HPDE6-E6E7 (cell line): ENCODE data around the gene BPIFB4.
"Not testable (repeated sequence)": the region's sequence is repeated elsewhere in the genome, so short reads cannot be mapped to it uniquely, and the experiment has no call there.

Source experiments
- DNase-seq: peaks from one replicate; pipeline ENCODE4 v3.0.0; 2011; ENCODE audit warnings: missing footprints; ENCODE audit errors: extremely low spot score

Gene BPIFB4

DNA sequence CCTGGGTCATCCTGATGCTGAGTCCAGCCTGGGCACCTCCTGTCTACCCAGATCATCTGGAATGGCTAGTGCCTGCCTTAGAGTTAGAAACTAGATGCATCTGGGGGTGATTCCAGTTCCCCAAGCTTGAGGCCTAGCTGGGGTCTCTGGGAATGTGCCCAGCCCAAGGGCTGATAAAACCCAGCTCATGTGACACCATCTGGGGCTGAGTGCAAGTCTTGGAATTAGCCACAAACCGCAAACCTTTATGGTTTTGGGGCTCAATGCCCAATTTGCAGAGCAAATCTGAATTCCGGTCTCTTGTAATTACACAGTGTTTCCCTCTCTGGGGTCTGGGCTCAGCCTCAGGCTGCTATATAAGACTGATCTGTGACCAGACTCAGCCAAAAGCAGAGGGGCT is at the start of gene BPIFB4:
TSS of gene BPIFB4 (plus strand) at position 385 of the 400 bp plus-strand sequence. CDS start 1,884 bp downstream, outside the sequence.
- no peak for DNase-seq

GRCh38 chr20:33030076-33030475 is 49.4 kb upstream of the BPIFB4 start:
- no peak for DNase-seq

DNA sequence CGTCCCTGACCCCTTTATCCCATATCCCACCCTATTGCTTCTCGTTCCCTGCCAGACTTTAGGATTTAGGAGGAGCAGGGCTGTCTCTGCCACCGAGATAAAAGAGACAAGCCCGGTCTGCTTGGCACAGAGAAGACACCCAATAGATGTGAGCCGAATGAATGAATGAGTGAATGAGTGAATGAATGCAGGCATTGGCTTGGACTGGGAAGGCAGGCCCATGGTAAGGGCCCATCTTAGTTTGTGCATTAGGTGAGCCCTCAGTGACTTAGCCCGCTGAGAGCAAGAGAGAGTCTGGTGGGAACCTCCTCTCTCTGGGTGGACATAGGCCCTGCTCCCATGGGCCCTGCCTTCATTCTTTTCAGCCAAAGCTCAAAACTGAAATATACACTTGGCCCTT is 48.9 kb upstream of the BPIFB4 start:
- DNase-seq, result no peak

- no peak for DNase-seq
These were observed 47.9 kb upstream of the BPIFB4 start, which contains the start of gene BPIFB6 for GRCh38 chr20:33031531-33031930. Gene BPIFB6 (plus strand): TSS chr20:33031648. CDS start chr20:33031648, 0 bp downstream.

DNA sequence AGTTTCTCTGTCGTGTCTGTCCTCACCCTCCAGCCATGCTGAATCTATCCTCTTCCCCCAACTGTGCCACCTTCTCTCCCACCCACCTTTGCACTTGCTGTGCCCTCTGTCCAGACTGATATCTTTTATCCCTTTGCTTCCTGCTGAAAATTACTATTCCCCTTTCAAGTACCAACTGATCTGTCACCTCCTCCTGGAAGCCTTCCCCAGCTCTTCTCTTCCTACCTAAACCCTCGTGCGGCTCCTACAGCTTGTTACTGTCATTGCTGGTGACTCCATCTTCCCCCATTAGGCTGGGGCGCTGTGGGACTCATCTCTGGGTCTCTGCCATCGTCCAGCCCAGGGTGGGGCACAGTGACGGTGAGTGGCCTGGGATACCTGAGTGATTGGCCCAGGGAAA is 46.9 kb upstream of the BPIFB4 start:
- DNase-seq, result no peak

GRCh38 chr20:33033381-33033780 is 46.1 kb upstream of the BPIFB4 start:
- no peak for DNase-seq

- no peak for DNase-seq
These were observed 45.3 kb upstream of the BPIFB4 start for GRCh38 chr20:33034115-33034514.

DNA sequence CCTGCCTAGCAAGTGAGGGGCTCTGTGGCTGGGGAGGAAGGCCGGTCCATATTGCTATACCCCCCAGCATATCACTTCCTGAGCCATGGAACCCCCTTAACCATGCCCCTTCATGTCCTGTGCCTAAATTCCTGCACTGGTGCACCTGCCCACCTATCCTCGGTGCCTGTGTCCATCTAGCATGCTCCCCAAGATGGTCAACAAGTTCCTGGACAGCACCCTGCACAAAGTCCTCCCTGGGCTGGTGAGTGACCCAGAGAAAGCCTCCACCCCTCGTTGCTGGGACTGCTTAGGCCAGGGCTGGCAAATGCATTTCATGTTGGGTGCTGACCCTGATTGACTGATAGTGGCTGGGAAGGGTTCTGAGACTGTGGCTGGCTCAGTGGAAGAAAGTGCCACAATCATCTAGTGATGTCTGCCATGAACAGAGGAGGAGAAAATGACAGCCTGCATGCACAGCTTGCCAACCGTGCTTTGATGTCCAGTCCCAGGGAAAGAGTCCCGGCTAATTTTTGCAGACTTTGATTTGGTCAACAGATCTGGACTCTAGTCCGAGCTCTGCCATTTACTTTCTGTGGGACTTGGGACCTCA is 44.4 kb upstream of the BPIFB4 start:
- DNase-seq, result no peak

DNA sequence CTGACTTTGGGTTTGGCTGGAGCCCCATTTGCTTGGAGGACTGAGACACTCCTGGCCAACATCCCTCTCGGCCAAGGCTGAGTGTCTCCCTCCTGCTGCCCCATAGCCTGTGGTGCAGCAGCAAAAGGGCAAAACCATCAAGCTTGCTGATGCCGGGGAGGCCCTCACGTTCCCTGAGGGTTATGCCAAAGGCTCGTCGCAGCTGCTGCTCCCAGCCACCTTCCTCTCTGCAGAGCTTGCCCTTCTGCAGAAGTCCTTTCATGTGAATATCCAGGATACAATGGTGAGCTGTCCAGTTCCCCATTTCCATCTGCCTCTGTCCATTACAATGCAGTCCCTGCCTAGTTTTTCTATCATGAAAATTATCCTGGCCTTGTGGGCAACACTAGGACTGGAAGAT is 42.0 kb upstream of the BPIFB4 start:
- DNase-seq, result no peak

DNA sequence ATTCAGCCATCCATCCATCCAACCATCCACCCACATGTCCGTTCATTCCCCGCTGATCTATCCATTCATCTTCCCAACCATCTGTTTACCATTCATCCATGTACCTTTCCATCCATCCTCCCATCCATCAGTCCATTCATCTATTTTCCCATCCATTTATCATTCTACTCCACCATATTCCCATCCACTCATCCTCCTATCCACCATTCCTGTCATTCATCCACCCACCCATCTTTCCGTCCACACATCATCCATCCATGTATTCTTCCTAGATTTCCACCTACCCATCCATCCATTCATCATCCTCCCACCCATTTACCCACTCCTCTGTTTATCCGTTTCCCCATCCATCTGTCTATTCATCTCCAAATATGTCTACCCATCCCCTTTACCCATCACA is 41.2 kb upstream of the BPIFB4 start:
- DNase-seq, result no peak

DNA sequence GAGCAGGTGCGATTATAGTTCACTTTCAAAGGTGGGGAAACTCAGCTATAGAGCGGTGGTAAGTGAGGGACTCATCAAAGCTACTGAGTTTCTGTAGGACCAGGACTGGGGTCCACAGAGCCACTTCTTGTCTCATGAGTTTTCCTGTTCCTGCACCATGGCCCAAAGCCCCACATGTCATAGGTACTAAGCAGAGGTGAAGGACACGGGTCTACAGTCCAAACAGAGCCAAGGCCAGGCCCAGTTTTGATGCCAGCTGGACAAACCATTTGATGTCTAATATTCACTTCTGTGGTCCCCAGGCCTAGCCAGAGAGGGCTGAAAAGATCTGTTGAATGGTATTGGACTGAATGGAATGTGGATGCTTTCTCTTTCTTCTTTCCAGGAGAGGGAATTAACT is 37.0 kb upstream of the BPIFB4 start:
- DNase-seq, result no peak

GRCh38 chr20:33042983-33043730 is 36.3 kb upstream of the BPIFB4 start:
- no peak for DNase-seq

- no peak for DNase-seq
These were observed 35.7 kb upstream of the BPIFB4 start for GRCh38 chr20:33043731-33044181.

- not testable (repeated sequence) for DNase-seq
These were observed 34.2 kb upstream of the BPIFB4 start for GRCh38 chr20:33045129-33045721.

DNA sequence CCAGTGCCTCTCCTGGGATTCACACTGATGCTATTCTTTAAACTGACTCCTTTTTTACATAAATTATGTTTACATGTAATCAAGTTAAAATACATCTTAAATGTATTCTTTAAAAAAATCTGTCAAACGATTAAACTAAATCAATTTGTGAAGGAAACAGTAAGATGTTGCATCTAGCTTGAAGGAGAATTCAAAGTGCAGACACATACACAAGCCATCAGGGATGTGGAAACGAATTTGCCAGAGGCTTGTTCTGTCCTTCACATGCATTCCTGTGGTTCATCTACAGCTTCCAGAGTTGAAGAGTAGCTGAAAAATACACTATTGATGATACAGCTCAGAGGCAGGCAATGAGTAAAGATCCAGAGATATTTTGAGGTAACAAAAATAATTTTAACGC is 33.0 kb upstream of the BPIFB4 start:
- DNase-seq, result no peak

GRCh38 chr20:33051333-33051732 is 28.1 kb upstream of the BPIFB4 start:
- no peak for DNase-seq

DNA sequence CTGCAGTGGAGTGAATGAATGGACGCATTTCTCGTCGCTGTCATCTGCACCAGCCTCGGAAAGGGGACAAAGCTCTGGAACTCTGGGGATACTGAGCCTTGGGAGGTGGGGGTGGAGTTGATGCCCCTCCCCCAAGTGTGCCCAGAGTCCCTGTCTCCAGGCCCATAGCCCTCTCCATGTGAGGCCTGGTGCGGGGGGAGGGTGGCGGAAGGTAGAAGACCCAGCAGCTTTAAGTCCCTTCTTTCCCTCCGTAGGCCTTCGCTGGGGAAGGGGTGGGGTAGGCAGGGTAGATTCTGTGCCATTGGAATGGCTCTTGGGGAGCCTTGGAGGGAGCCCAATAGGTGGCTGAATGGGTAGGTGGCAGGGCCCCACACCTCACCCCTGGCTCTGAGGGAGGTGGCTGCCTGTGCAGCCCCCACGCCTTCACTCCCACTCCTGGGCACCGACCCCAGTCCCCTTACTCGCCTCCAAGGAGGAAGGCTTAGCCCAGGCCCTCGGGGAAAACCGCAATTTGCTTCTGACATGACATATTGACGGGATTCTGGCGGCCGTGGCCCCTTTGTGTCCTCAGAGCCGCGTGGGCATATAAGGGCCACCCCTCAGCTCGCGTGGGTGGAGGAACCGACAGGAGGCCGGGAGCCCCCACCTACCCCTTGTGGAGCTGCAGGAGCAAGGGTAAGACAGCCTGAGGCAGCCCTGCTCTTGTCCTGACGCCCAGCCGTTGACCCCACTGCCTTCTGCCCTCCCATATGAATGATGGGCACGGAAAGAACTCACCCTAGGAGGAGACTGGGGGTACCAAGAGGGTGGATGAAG is 25.9 kb upstream of the BPIFB4 start, which contains the start of gene BPIFB3:
TSS of gene BPIFB3 (plus strand) at position 613 of the 816 bp plus-strand sequence. CDS start 1,533 bp downstream, outside the sequence.
- DNase-seq, result no peak

DNA sequence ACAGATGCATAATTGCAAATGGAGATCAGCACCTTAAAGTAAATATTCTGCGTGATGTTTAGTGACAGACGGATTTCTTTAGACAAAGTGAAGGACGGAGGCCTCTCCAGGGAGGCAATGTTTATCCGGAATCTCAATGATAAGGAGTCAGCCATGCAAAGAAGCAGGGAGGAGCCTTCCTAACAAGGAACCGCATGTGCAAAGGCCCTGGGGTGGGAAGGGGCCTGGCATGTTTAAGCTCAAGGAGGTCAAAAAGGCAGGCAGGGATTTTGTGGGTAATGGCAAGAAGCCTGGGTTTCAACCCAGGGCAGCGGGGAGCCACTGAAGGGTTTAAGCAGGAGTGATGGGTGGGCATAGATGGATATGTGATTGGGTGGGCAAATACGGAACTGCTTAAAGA is 25.1 kb upstream of the BPIFB4 start:
- no peak for DNase-seq

- no peak for DNase-seq
These were observed 24.7 kb upstream of the BPIFB4 start for GRCh38 chr20:33054791-33055190.

- DNase-seq, result no peak
These were observed 20.3 kb upstream of the BPIFB4 start for GRCh38 chr20:33059136-33059535.

DNA sequence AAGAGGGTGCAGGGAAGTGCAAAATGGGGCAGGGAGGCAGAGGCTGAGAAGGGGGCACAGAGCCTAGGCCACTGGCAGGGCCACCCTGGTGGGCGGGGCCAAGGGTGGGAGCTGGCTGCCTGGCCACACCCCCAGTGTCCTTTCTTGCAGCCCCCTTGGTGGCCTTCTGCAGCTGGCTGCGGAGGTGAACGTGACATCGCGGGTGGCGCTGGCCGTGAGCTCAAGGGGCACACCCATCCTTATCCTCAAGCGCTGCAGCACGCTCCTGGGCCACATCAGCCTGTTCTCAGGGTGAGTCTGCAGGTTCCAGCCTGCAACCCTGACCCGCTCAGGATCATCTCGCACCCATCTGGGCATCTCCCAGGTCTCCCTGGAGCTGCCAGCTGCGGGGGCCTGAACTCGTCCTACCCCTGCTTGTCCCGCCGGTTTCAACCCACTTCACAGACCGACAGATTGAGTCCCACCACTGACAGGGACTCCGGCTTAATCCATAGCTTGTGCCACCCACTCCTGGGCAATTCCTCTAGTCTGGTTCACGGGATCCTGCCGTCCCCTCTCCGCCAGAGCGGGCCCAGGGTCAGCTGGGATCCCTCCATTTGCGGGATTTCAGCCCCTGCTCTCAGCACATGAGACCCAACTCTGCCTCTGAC is 19.6 kb upstream of the BPIFB4 start:
- DNase-seq, result no peak

DNA sequence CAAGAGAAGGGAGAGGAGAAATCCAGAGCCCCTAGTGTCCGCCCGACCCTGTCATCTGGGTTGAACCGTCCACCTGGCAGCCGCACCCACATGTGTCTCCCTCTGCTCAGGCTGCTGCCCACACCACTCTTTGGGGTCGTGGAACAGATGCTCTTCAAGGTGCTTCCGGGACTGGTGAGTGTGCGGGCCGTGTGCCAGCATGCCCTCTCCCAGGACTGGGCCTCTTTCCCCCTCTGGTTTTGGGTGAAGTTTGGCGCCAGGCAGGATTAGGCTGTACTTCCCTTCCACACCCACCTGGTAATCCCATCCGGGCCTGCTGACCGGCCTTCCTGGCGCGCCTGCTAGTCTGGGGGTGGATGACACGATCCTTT is 17.8 kb upstream of the BPIFB4 start:
- DNase-seq, result no peak
